ENCODE data around the gene PEX5L. TPM values are rescaled to one million over a fixed set of nuclear protein-coding genes. Genes with fewer than 3 reads are reported as not detected.

The PEX5L gene
- total RNA-seq, 2 donors from 2014 or later = 0.86 to 1.9 TPM

GRCh38 chr3:179826247-179826637, 210.5 kb downstream of the PEX5L start:
- no peak overlapping the region for H3K4me3 Mint-ChIP-seq
- WGBS, 2 experiments (ENCODE audit: insufficient coverage in 1 of 2, insufficient read length in 1 of 2) = 11 to 33% methylated on average over 1 of the region's 1 CpG

GRCh38 chr3:179825527-179826246, 211.1 kb downstream of the PEX5L start:
- Histone ChIP-seq H3K4me3 (ENCODE audit: low read length) (no peak overlapping the region), H3K36me3 (ENCODE audit: control insufficient read depth, insufficient read depth, low read length) (no peaks in the 10 kb centered on the region), H3K4me1 (ENCODE audit: control insufficient read depth, insufficient read depth, low read length) (no peaks in the 10 kb centered on the region), H3K27ac (ENCODE audit: low read depth, low read length) (no peak overlapping the region), H3K27me3 (ENCODE audit: control insufficient read depth, insufficient read depth, low read length, poor library complexity, severe bottlenecking) (no peaks in the 10 kb centered on the region), H3K9me3 (ENCODE audit: control insufficient read depth, low read length) (no peaks in the 10 kb centered on the region), H3K9ac (ENCODE audit: extremely low read depth, low read length, poor library complexity, severe bottlenecking) (no peak overlapping the region)
- Mint-ChIP-seq H3K27me3 (ENCODE audit: insufficient read depth) (no peaks in the 10 kb centered on the region), H3K36me3 (ENCODE audit: low read depth) (no peaks in the 10 kb centered on the region), H3K9me3 (no peaks in the 10 kb centered on the region), H3K27ac (no peak overlapping the region), H3K4me3 (no peak overlapping the region), H3K4me1 (peaks cover 15% of the 10 kb centered on the region)
- 87 to 97% methylated on average over 6 of the region's 6 CpGs for WGBS, 2 experiments (ENCODE audit: insufficient coverage in 1 of 2, insufficient read length in 1 of 2)
- no peak for TF ChIP-seq CTCF (conservative IDR thresholded peaks at IDR 0.05)
- DNase-seq = no peak

More at GRCh38 chr3:179826247-179826637, 210.5 kb downstream of the PEX5L start:
- no peaks in the 10 kb centered on the region for H3K9me3 ChIP-seq (ENCODE audit: control insufficient read depth, low read length)
- Mint-ChIP-seq H3K9me3 (no peaks in the 10 kb centered on the region), H3K4me1 (peaks cover 15% of the 10 kb centered on the region), H3K36me3 (ENCODE audit: low read depth) (no peaks in the 10 kb centered on the region), H3K27me3 (ENCODE audit: insufficient read depth) (no peaks in the 10 kb centered on the region), H3K27ac (no peak overlapping the region)
- DNase-seq = no peak
- no peaks in the 10 kb centered on the region for H3K27me3 ChIP-seq (ENCODE audit: control insufficient read depth, insufficient read depth, low read length, poor library complexity, severe bottlenecking)
- no peaks in the 10 kb centered on the region for H3K4me1 ChIP-seq (ENCODE audit: control insufficient read depth, insufficient read depth, low read length)
- no peak overlapping the region for H3K4me3 ChIP-seq (ENCODE audit: low read length)
- TF ChIP-seq CTCF (conservative IDR thresholded peaks at IDR 0.05) = no peak
- no peak overlapping the region for H3K27ac ChIP-seq (ENCODE audit: low read depth, low read length)
- no peak overlapping the region for H3K9ac ChIP-seq (ENCODE audit: extremely low read depth, low read length, poor library complexity, severe bottlenecking)
- no peaks in the 10 kb centered on the region for H3K36me3 ChIP-seq (ENCODE audit: control insufficient read depth, insufficient read depth, low read length)

GRCh38 chr3:179822296-179822695, 214.4 kb downstream of the PEX5L start:
- Histone ChIP-seq H3K9me3 (ENCODE audit: control insufficient read depth, low read length) (no peaks in the 10 kb centered on the region), H3K27ac (ENCODE audit: low read depth, low read length) (no peak overlapping the region), H3K4me3 (ENCODE audit: low read length) (no peak overlapping the region), H3K27me3 (ENCODE audit: control insufficient read depth, insufficient read depth, low read length, poor library complexity, severe bottlenecking) (no peaks in the 10 kb centered on the region), H3K36me3 (ENCODE audit: control insufficient read depth, insufficient read depth, low read length) (no peaks in the 10 kb centered on the region), H3K9ac (ENCODE audit: extremely low read depth, low read length, poor library complexity, severe bottlenecking) (no peak overlapping the region), H3K4me1 (ENCODE audit: control insufficient read depth, insufficient read depth, low read length) (no peaks in the 10 kb centered on the region)
- TF ChIP-seq CTCF (conservative IDR thresholded peaks at IDR 0.05) = no peak
- no peak for DNase-seq
- no peak overlapping the region for H3K4me3 Mint-ChIP-seq
- peaks cover 11% of the 10 kb centered on the region for H3K4me1 Mint-ChIP-seq
- H3K27me3 Mint-ChIP-seq (ENCODE audit: insufficient read depth) = no peaks in the 10 kb centered on the region
- no peaks in the 10 kb centered on the region for H3K36me3 Mint-ChIP-seq (ENCODE audit: low read depth)
- H3K27ac Mint-ChIP-seq = no peak overlapping the region
- 85 to 90% methylated on average over 2 to 3 of the region's 3 CpGs for WGBS, 2 experiments (ENCODE audit: insufficient coverage in 1 of 2, insufficient read length in 1 of 2)
- H3K9me3 Mint-ChIP-seq = no peaks in the 10 kb centered on the region

Data from endodermal cell (in vitro differentiated cells).